B cell (primary cell): ENCODE results near the gene EPM2A. TPM values are rescaled to one million over a fixed set of nuclear protein-coding genes. Genes with fewer than 3 reads are reported as not detected.

Source experiments
- ATAC-seq: fragments of 200-7000 bp; cut with Tn5 transposase; one replicate; pipeline ENCODE4 v1.10.0; 2021; ENCODE audit warnings: low read depth, mild to moderate bottlenecking, moderate number of reproducible peaks, moderate library complexity
- CTCF ChIA-PET: fragments of 350-600 bp; sonication (Branson Sonifier 250); formaldehyde crosslinking; loops from one replicate; lab custom pipeline; 2021; ENCODE audit warnings: antibody characterized with exemption, inconsistent platforms; lab: Charles Lee
- POLR2A ChIA-PET: fragments of 350-600 bp; sonication (Branson Sonifier 250); formaldehyde crosslinking; loops from one replicate; lab custom pipeline; 2021; ENCODE audit warnings: antibody characterized with exemption; lab: Charles Lee
- DNase-seq: peaks from one replicate; pipeline ENCODE4 v3.0.0; 2013
- H2AFZ ChIP-seq: 2 replicates; pipeline ENCODE4 v1.6.1; 2012; ENCODE audit warnings: mild to moderate bottlenecking, low read depth, low read length; ENCODE audit not compliant: insufficient read depth, poor library complexity, severe bottlenecking
- H3K27ac ChIP-seq, 2 donors: 1 replicate in 1 of 2; 2 replicates in 1 of 2; pipeline ENCODE4 v1.5.1; 2012 to 2013; ENCODE audit warnings: low read length in 2 of 2, mild to moderate bottlenecking in 2 of 2, moderate library complexity in 1 of 2
- H3K27me3 ChIP-seq, 4 experiments: fragments of 200-600 bp in 1 of 4; sonication (generic) in 1 of 4; replicated peaks in 1 of 4; 1 replicate in 2 of 4; 2 replicates in 2 of 4; pipeline versions ENCODE4 v1.6.1 to v1.7.0; 2013 to 2016; ENCODE audit warnings: low read length in 3 of 4, mild to moderate bottlenecking in 2 of 4, mixed read lengths in 1 of 4, moderate library complexity in 1 of 4; ENCODE audit not compliant: insufficient read depth in 4 of 4, control insufficient read depth in 3 of 4; ENCODE audit errors: control extremely low read depth in 1 of 4
- H3K36me3 ChIP-seq, 2 experiments: replicated peaks in 1 of 2; 1 replicate in 1 of 2; 2 replicates in 1 of 2; pipeline versions ENCODE4 v1.6.1 to v1.7.1; 2013; ENCODE audit warnings: low read length in 1 of 2; ENCODE audit not compliant: insufficient read depth in 2 of 2, control insufficient read depth in 1 of 2; ENCODE audit errors: control extremely low read depth in 1 of 2, extremely low read depth in 1 of 2
- H3K4me1 ChIP-seq, 2 donors: fragments of 200-600 bp in 1 of 2; sonication (generic) in 1 of 2; 1 replicate in 1 of 2; 2 replicates in 1 of 2; pipeline versions ENCODE4 v1.5.1 to v1.6.1; 2013 to 2017; ENCODE audit warnings: low read length in 2 of 2; ENCODE audit not compliant: control insufficient read depth in 2 of 2, insufficient read depth in 2 of 2
- H3K4me2 ChIP-seq: replicated peaks from 2 replicates; pipeline ENCODE3; 2012; ENCODE audit warnings: mild to moderate bottlenecking, low read depth, low read length; ENCODE audit not compliant: poor library complexity, severe bottlenecking
- H3K4me3 ChIP-seq, 5 experiments: fragments of 200-600 bp in 1 of 5; sonication (generic) in 1 of 5; 1 replicate in 3 of 5; 2 replicates in 2 of 5; pipeline versions ENCODE4 v1.5.1 to v1.7.0; 2011 to 2016; ENCODE audit warnings: low read length in 4 of 5, mild to moderate bottlenecking in 4 of 5, low read depth in 2 of 5, control low read depth in 1 of 5, moderate library complexity in 1 of 5; ENCODE audit not compliant: insufficient read depth in 1 of 5; ENCODE audit errors: control extremely low read depth in 1 of 5, extremely low read depth in 1 of 5
- H3K79me2 ChIP-seq: fragments of 200-600 bp; sonication (generic); one replicate; pipeline ENCODE4 v1.6.0; 2016; ENCODE audit warnings: low read length; ENCODE audit not compliant: control insufficient read depth, insufficient read depth
- H3K9ac ChIP-seq: fragments of 200-600 bp; sonication (generic); 2 replicates; pipeline ENCODE4 v1.6.1; 2017; ENCODE audit warnings: mild to moderate bottlenecking, low read length, moderate library complexity
- H3K9me3 ChIP-seq, 3 donors: one replicate each; pipeline versions ENCODE4 v1.6.1 to v1.7.1; 2013; ENCODE audit warnings: low read length in 2 of 3; ENCODE audit not compliant: control insufficient read depth in 2 of 3, insufficient read depth in 1 of 3; ENCODE audit errors: control extremely low read depth in 1 of 3
- H4K20me1 ChIP-seq: 2 replicates; pipeline ENCODE4 v1.6.0; 2012; ENCODE audit warnings: mild to moderate bottlenecking, low read length; ENCODE audit not compliant: insufficient read depth, control insufficient read depth, poor library complexity, severe bottlenecking
- H3K27ac Mint-ChIP-seq: one replicate; pipeline ENCODE4 v1.8.0; 2021; ENCODE audit warnings: mixed read lengths
- H3K27me3 Mint-ChIP-seq: one replicate; pipeline ENCODE4 v1.8.0; 2021; ENCODE audit warnings: mixed read lengths
- H3K4me1 Mint-ChIP-seq: one replicate; pipeline ENCODE4 v1.8.0; 2021; ENCODE audit warnings: mixed read lengths
- H3K4me3 Mint-ChIP-seq: one replicate; pipeline ENCODE4 v1.8.0; 2021; ENCODE audit warnings: mixed read lengths
- H3K9me3 Mint-ChIP-seq: one replicate; pipeline ENCODE4 v1.8.0; 2022; ENCODE audit warnings: mixed read lengths; ENCODE audit not compliant: insufficient read depth
- EZH2 ChIP-seq: IDR thresholded peaks from 2 replicates; pipeline ENCODE4 v1.6.1; 2012; ENCODE audit warnings: borderline replicate concordance, low read depth, mild to moderate bottlenecking, moderate library complexity, low read length; ENCODE audit not compliant: insufficient read depth, poor library complexity, severe bottlenecking
- WGBS: methylation state at CpG from one replicate; pipeline ENCODE4 v1.1.5; 2013; ENCODE audit warnings: missing lambda C conversion rate; ENCODE audit not compliant: insufficient coverage; 5-methylcytosine and 5-hydroxymethylcytosine counted together
- intact Hi-C: fragments of 100-400 bp; cut with micrococcal nuclease; formaldehyde crosslinking; loops from one replicate; pipeline ENCODE4 v1.10.0; 2022
- polyA plus RNA-seq: library from polyadenylated mRNA; depleted of rRNA; stranded (reverse); fragments of >200 nt; gene quantifications from 2 replicates; pipeline ENCODE4 v1.2.3, GENCODE V29; 2012
- total RNA-seq, 2 donors: library from RNA; stranded (reverse); fragments of 120-200 nt in 1 of 2; gene quantifications; 1 replicate in 1 of 2; 2 replicates in 1 of 2; pipeline versions ENCODE4 v1.2.3 to v1.2.4, GENCODE V29; 2013 to 2022
- TF ChIP-seq, protein P1 (sequence below): fragments of 200-600 bp; IDR thresholded peaks from one replicate; pipeline ENCODE4 v1.8.0; 2022; ENCODE audit warnings: antibody characterized with exemption, mild to moderate bottlenecking

The EPM2A gene
- total and polyA plus RNA-seq, 2 donors (not counting 1 experiment from before 2014, with no cell fraction given), result 6.2 to 17.0 TPM

DNA sequence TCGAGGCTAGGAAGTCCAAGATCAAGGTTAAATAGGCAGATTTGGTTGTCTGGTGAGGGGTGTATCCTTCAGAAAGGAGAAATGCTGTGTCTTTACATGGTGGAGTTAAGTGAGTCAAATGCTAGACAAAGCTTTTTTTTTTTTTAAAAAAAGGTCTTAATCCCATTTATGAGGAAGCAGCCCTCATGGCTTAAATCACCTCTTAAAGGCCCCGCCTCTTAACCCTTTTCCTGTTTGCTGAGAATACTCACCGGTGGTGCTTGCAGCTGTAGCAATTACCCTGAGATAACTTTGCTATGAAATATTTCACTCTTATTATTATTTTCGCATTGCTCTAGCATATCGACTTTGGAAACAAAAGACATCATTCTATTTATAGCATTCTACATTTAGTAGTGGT is 48.5 kb upstream of the EPM2A start:
- Histone ChIP-seq H3K4me3 (no peak overlapping the region), H3K36me3 (no peaks in the 10 kb centered on the region), H3K4me1 (no peaks in the 10 kb centered on the region), H3K27ac (no peak overlapping the region), H3K27me3 (no peaks in the 10 kb centered on the region), H3K79me2 (no peaks in the 10 kb centered on the region), H3K9me3 (no peaks in the 10 kb centered on the region), H4K20me1 (no peaks in the 10 kb centered on the region), H2AFZ (no peak overlapping the region), H3K9ac (no peak overlapping the region), H3K4me2 (no peak overlapping the region)
- H3K9me3 Mint-ChIP-seq, result no peaks in the 10 kb centered on the region
- no peaks in the 10 kb centered on the region for H3K4me1 Mint-ChIP-seq
- ChIA-PET CTCF (no interaction called here), POLR2A (no interaction called here)
- TF ChIP-seq EZH2, result no peak
- TF ChIP-seq, protein P1, sequence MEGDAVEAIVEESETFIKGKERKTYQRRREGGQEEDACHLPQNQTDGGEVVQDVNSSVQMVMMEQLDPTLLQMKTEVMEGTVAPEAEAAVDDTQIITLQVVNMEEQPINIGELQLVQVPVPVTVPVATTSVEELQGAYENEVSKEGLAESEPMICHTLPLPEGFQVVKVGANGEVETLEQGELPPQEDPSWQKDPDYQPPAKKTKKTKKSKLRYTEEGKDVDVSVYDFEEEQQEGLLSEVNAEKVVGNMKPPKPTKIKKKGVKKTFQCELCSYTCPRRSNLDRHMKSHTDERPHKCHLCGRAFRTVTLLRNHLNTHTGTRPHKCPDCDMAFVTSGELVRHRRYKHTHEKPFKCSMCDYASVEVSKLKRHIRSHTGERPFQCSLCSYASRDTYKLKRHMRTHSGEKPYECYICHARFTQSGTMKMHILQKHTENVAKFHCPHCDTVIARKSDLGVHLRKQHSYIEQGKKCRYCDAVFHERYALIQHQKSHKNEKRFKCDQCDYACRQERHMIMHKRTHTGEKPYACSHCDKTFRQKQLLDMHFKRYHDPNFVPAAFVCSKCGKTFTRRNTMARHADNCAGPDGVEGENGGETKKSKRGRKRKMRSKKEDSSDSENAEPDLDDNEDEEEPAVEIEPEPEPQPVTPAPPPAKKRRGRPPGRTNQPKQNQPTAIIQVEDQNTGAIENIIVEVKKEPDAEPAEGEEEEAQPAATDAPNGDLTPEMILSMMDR, result no peak
- DNase-seq (no peak), ATAC-seq (no peak)
- intact Hi-C loops, result no loop called here
- no peak overlapping the region for H3K4me3 Mint-ChIP-seq
- no peak overlapping the region for H3K27ac Mint-ChIP-seq
- H3K27me3 Mint-ChIP-seq, result no peaks in the 10 kb centered on the region
- WGBS, result no CpG with 5 or more reads among the region's 5 CpGs

DNA sequence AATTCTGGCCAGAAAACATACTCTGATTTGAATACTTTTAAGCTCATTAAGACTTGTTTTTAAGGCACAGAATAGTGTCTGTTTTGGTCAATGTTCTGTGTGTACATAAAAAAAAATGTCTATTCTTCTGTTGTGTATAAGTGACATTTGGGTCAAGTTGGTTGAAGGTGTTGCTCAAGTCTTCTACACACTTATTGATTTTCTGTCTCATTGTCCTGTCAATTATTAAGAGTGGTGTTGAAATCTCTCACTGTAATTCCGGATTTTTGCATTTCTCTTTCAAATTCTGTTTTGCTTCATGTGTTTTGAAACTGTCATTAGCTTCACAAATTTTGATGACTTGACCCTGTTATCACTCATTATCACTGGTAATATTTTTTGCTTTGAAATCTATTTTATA is 37.5 kb upstream of the EPM2A start:
- Histone ChIP-seq H3K4me3 (no peak overlapping the region), H3K27ac (no peak overlapping the region), H3K4me1 (no peaks in the 10 kb centered on the region), H2AFZ (no peak overlapping the region), H4K20me1 (no peaks in the 10 kb centered on the region), H3K79me2 (no peaks in the 10 kb centered on the region), H3K9ac (no peak overlapping the region), H3K4me2 (no peak overlapping the region), H3K36me3 (no peaks in the 10 kb centered on the region), H3K9me3 (peaks cover 0 to 4% (median 0%) of the 10 kb centered on the region in 3 donors), H3K27me3 (no peaks in the 10 kb centered on the region)
- ChIA-PET CTCF (no interaction called here), POLR2A (no interaction called here)
- intact Hi-C loops, result no loop called here
- TF ChIP-seq EZH2, result no peak
- TF ChIP-seq, protein P1, result no peak
- Mint-ChIP-seq H3K27me3 (no peaks in the 10 kb centered on the region), H3K27ac (no peak overlapping the region), H3K4me1 (no peaks in the 10 kb centered on the region), H3K4me3 (no peak overlapping the region), H3K9me3 (no peaks in the 10 kb centered on the region)
- no CpG with 5 or more reads among the region's 1 CpG for WGBS
- no peak for ATAC-seq
- DNase-seq, result no peak
